A549 (cell line): ENCODE data around the gene RAE1. TPM values are rescaled to one million over a fixed set of nuclear protein-coding genes. Genes with fewer than 3 reads are reported as not detected.

Source experiments
- ATAC-seq, 2 experiments: fragments of 200-7000 bp in 1 of 2; fragments of >200 bp in 1 of 2; cut with Nextera tagmentation in 1 of 2; cut with Tn5 transposase in 1 of 2; 3 replicates each; pipeline versions ENCODE4 v1.8.0 to v1.9.1; 2018 to 2020; ENCODE audit warnings: mild to moderate bottlenecking in 1 of 2, moderate library complexity in 1 of 2
- CTCF ChIA-PET: fragments of 300-600 bp; sonication (Branson Sonifier 250); formaldehyde crosslinking; extraction: SDS; loops from one replicate; lab custom pipeline; 2021; ENCODE audit warnings: antibody characterized with exemption, inconsistent platforms; lab: Yijun Ruan, JAX
- POLR2A ChIA-PET: fragments of 350-600 bp; formaldehyde crosslinking; extraction: SDS; loops from one replicate; lab custom pipeline; 2021; ENCODE audit warnings: antibody characterized with exemption, inconsistent platforms; lab: Yijun Ruan, JAX
- DNase-seq, 2 experiments: peaks; one replicate each; pipeline versions ENCODE4 v3.0.0 to v3.0.0-alpha.2; 2011 to 2016; ENCODE audit warnings: low read depth in 1 of 2, low spot score in 1 of 2
- FAIRE-seq: peaks from 2 replicates; lab custom pipeline; 2011; peaks lifted over from hg19 to GRCh38; lab: Jason Lieb, UNC
- H3K27ac ChIP-seq, 2 experiments: fragments of >200 bp; sonication (Bioruptor Twin); formaldehyde crosslinking; 3 replicates each; pipeline ENCODE4 v1.5.1; 2016 to 2017
- H3K4me1 ChIP-seq: fragments of >200 bp; sonication (Bioruptor Twin); formaldehyde crosslinking; 3 replicates; pipeline ENCODE4 v1.6.1; 2016
- H3K4me2 ChIP-seq: fragments of >200 bp; sonication (Bioruptor Twin); formaldehyde crosslinking; 3 replicates; pipeline ENCODE4 v1.6.1; 2016
- H3K4me3 ChIP-seq: fragments of >200 bp; sonication (Bioruptor Twin); formaldehyde crosslinking; 3 replicates; pipeline ENCODE4 v1.5.1; 2016
- H3K9me3 ChIP-seq: fragments of >200 bp; sonication (Bioruptor Twin); formaldehyde crosslinking; 3 replicates; pipeline ENCODE4 v1.6.1; 2016
- CBX2 ChIP-seq: fragments of 200-600 bp; sonication (generic); IDR thresholded peaks from 2 replicates; pipeline ENCODE4 v1.6.1; 2016; ENCODE audit warnings: low read depth, mild to moderate bottlenecking, borderline replicate concordance
- CEBPB ChIP-seq, 2 experiments: fragments of >200 bp in 1 of 2; sonication (Bioruptor Twin) in 1 of 2; formaldehyde crosslinking in 1 of 2; IDR thresholded peaks; 2 replicates each; pipeline ENCODE4 v1.6.1; 2012 to 2016
- CHD2 ChIP-seq: fragments of 150-350 bp; IDR thresholded peaks from 2 replicates; pipeline ENCODE4 v1.6.1; 2014; ENCODE audit warnings: low read length; ENCODE audit not compliant: partially characterized antibody
- FOSB ChIP-seq: fragments of 250-450 bp; sonication (Bioruptor Pico); IDR thresholded peaks from 2 replicates; pipeline ENCODE4 v1.5.0; 2020; ENCODE audit warnings: mild to moderate bottlenecking, moderate library complexity
- FOXS1 ChIP-seq: fragments of 250-450 bp; sonication (Bioruptor Pico); IDR thresholded peaks from 2 replicates; pipeline ENCODE4 v1.5.0; 2020; ENCODE audit warnings: mild to moderate bottlenecking, moderate library complexity
- PHF8 ChIP-seq: fragments of 200-600 bp; sonication (generic); IDR thresholded peaks from 2 replicates; pipeline ENCODE4 v1.6.1; 2016; ENCODE audit warnings: low read depth, mild to moderate bottlenecking, antibody characterized with exemption, moderate library complexity, borderline replicate concordance
- POLR2A ChIP-seq: IDR thresholded peaks from 2 replicates; pipeline ENCODE4 v1.6.1; 2012; ENCODE audit warnings: mild to moderate bottlenecking, low read length
- RCOR1 ChIP-seq: fragments of 150-350 bp; IDR thresholded peaks from 2 replicates; pipeline ENCODE4 v1.6.1; 2014; ENCODE audit warnings: antibody characterized with exemption, low read length, low read depth
- RFX5 ChIP-seq: fragments of 450-650 bp; IDR thresholded peaks from 2 replicates; pipeline ENCODE4 v1.7.1; 2014; ENCODE audit warnings: antibody characterized with exemption, mild to moderate bottlenecking, moderate library complexity
- RNF2 ChIP-seq: fragments of 200-600 bp; sonication (generic); IDR thresholded peaks from 2 replicates; pipeline ENCODE4 v1.6.1; 2016; ENCODE audit warnings: low read depth, mild to moderate bottlenecking, antibody characterized with exemption, moderate library complexity, borderline replicate concordance
- SMC3 ChIP-seq: fragments of >200 bp; sonication (Bioruptor Twin); formaldehyde crosslinking; IDR thresholded peaks from 3 replicates; pipeline ENCODE4 v1.6.1; 2018; ENCODE audit warnings: inconsistent platforms
- TP53 ChIP-seq: fragments of 250-450 bp; sonication (Bioruptor Pico); IDR thresholded peaks from 2 replicates; pipeline ENCODE4 v1.5.0; 2021; ENCODE audit warnings: mild to moderate bottlenecking, moderate library complexity
- ZFP36 ChIP-seq: fragments of 450-650 bp; IDR thresholded peaks from 2 replicates; pipeline ENCODE4 v1.6.1; 2014; ENCODE audit warnings: borderline replicate concordance; ENCODE audit not compliant: partially characterized antibody
- WGBS: methylation state at CpG from one replicate; pipeline ENCODE4 v1.1.6; 2017; ENCODE audit errors: missing lambda C conversion rate; 5-methylcytosine and 5-hydroxymethylcytosine counted together
- polyA plus RNA-seq, 4 experiments: library from polyadenylated mRNA; depleted of rRNA in 3 of 4; stranded (reverse); fragments of >200 nt; fragmentation: RNase III in 1 of 4; extraction: RNeasy Plus Mini Kit Qiagen cat#74134 plus additional on column Dnase treatment in 1 of 4; gene quantifications; 2 replicates in 3 of 4; 3 replicates in 1 of 4; pipeline ENCODE4 v1.2.3, GENCODE V29; 2011 to 2017
- TF ChIP-seq, protein P1 (sequence below): fragments of >200 bp; sonication (Bioruptor Twin); formaldehyde crosslinking; IDR thresholded peaks from 2 replicates; pipeline ENCODE4 v1.6.1; 2016
- TF ChIP-seq, protein P2 (sequence below): fragments of >200 bp; sonication (Bioruptor Twin); formaldehyde crosslinking; IDR thresholded peaks from 3 replicates; pipeline ENCODE4 v1.6.1; 2016
- TF ChIP-seq, protein P3 (sequence below): fragments of 450-650 bp; IDR thresholded peaks from 2 replicates; pipeline ENCODE4 v1.6.1; 2014; ENCODE audit warnings: antibody characterized with exemption
- TF ChIP-seq, protein P4 (sequence below): IDR thresholded peaks from 2 replicates; pipeline ENCODE4 v1.6.1; 2012
- TF ChIP-seq, protein P5 (sequence below): fragments of 200-600 bp; sonication (generic); IDR thresholded peaks from 2 replicates; pipeline ENCODE4 v1.6.1; 2016; ENCODE audit warnings: antibody characterized with exemption, mild to moderate bottlenecking, moderate library complexity

Gene RAE1
- polyA plus RNA-seq, 2 of the 4 experiments (the other 2 are of a cell fraction): 54.7 to 69.6 TPM

DNA sequence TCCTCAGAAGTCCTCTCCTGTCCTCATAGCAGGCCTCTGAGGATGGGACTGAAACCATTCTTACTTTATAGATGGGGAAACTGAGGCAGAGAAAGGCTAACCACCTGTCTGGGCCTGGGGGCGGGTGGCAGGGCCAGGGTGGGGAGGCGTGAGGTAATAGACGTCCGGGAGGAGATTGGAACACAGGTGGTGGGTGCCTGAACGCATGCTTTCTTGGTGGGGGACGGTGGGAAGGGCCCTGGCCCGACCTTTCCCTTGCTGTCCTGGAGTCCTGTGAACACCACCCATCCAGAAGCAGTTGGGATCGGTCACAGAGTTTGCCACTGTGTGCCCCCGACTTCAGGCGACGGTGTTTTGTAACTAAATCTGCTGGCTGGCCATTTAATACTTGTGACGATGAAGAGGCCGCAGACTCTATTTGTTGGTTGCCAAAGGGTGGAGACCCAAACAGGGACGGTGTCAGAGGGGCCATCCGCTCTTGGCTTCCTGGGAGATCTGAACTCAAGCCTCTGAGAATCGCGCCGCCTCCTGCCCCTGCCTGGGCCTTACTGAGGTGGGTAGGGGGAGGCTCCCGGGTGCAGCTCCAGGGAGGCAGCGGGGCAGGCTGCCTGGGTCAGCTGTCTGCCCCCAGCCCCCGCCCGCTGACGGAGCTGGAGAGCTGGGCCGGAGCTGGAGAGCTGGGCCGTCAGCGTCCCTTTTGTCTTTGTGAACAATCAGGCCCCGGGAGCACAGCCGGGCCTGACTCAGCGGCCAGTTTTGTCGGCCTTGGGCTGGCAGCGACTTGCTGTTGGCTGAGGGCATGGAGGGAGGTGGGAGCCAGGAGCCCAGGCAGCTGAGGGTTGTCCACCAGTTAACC is 44.3 kb downstream of the RAE1 start:
- TF ChIP-seq RNF2: no peak
- TF ChIP-seq, protein P1, sequence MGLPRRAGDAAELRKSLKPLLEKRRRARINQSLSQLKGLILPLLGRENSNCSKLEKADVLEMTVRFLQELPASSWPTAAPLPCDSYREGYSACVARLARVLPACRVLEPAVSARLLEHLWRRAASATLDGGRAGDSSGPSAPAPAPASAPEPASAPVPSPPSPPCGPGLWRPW: no peak
- CTCF ChIA-PET: interaction anchor here (1.0 to 5.8 kb wide), 3 partner anchors 13 to 101 kb away, joined by 3 to 37 read pairs (median 3); no protein-coding TSS in a partner anchor
- no peaks in the 10 kb centered on the region for H3K9me3 ChIP-seq
- 80% methylated on average over 22 of the region's 31 CpGs for WGBS
- peaks cover 9% of the 10 kb centered on the region for H3K4me1 ChIP-seq
- FAIRE-seq (no peak), DNase-seq (no peak), ATAC-seq (no peak)
- no peak overlapping the region for H3K4me3 ChIP-seq
- POLR2A ChIA-PET: no interaction called here
- H3K4me2 ChIP-seq: no peak overlapping the region
- no peak overlapping the region for H3K27ac ChIP-seq

DNA sequence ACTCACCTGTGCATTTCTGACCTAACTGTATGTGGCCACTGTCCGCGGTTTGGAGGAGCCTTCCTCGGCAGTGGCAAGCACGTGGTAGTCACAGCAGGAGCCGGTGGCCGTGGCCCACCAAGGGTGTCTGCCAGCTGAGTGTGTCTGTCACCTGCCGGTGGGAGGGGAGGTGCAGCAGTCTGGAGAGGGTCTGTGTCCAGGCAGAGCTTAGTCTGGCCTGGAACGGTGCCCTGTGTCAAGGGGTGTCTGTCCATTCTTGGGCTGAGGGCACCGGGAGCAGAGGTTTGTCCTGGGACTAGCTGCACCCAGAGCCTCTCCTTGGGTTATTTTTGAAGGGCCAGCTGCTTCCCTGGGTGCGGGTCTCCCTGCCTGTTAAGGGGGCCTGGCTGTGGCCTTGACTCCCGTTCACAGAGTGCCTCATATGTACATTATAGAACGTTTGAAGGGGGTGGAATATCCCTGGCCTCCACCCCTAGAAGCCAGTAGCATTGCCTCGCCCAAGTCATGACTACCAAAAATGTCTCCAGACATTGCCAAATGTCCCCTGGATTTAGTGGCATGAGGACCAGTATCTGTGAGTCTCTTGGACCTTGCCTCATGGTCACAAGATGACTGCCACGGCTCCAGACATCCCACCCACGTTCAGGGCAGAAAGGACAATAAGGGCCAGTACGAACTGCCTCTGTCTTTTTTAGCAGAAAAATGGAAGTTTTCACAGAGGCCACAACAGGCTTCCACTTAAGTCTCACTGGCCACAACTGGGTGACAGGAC is 45.3 kb downstream of the RAE1 start:
- FAIRE-seq (no peak), ATAC-seq (no peak), DNase-seq (no peak)
- ChIA-PET CTCF (interaction anchor here (1.1 to 5.8 kb wide), 2 partner anchors 14 to 100 kb away, joined by 3 to 37 read pairs; no protein-coding TSS in a partner anchor), POLR2A (no interaction called here)
- H3K9me3 ChIP-seq: no peaks in the 10 kb centered on the region
- H3K4me1 ChIP-seq: peaks cover 9% of the 10 kb centered on the region
- H3K4me3 ChIP-seq: no peak overlapping the region
- no peak overlapping the region for H3K4me2 ChIP-seq
- H3K27ac ChIP-seq: no peak overlapping the region
- 92% methylated on average over 14 of the region's 16 CpGs for WGBS
- TF ChIP-seq CEBPB (IDR thresholded peaks at IDR 0.05) (no peak), SMC3 (no peak), RCOR1 (no peak), POLR2A (no peak), TP53 (CRISPR knock-in tag) (no peak), CBX2 (no peak), ZFP36 (no peak), CHD2 (no peak), FOXS1 (CRISPR knock-in tag) (no peak)
- TF ChIP-seq, protein P2, sequence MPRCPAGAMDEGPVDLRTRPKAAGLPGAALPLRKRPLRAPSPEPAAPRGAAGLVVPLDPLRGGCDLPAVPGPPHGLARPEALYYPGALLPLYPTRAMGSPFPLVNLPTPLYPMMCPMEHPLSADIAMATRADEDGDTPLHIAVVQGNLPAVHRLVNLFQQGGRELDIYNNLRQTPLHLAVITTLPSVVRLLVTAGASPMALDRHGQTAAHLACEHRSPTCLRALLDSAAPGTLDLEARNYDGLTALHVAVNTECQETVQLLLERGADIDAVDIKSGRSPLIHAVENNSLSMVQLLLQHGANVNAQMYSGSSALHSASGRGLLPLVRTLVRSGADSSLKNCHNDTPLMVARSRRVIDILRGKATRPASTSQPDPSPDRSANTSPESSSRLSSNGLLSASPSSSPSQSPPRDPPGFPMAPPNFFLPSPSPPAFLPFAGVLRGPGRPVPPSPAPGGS: no peak
- TF ChIP-seq, protein P3, sequence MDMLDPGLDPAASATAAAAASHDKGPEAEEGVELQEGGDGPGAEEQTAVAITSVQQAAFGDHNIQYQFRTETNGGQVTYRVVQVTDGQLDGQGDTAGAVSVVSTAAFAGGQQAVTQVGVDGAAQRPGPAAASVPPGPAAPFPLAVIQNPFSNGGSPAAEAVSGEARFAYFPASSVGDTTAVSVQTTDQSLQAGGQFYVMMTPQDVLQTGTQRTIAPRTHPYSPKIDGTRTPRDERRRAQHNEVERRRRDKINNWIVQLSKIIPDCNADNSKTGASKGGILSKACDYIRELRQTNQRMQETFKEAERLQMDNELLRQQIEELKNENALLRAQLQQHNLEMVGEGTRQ: no peak

DNA sequence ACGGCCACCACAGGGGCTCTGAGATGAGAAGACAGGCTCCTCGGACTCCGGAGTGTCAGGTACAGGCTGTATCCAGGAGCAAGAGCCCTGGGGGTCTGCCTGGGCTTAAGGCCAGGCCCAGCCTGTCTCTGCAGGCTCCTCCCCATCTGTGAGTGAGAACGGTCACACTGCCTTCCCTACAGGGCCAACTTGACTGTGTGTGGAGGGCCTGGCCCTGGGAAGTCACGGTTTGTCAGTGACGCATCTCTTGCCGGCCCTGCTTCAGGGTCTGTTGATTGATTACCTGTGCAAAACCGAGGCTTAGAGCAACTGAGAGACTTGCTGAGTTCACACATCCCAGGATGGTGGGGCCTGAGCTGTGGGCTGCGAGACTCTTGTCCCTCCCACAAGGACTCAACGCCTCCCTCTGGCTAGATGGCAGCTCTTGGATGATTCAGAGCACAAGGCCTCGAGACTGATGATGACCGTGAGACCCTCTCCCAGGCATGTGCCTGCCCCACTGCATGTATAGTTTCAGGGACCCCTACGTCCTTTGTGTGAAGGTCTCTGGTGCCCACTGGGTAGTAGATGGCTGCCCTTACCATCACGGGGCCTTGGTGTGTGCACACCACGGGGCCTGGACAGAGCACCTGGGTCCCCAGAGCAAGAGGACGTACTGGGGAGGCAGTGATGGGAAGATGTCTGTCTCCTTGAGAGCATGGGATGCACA is 46.1 kb downstream of the RAE1 start:
- no peak overlapping the region for H3K4me3 ChIP-seq
- POLR2A ChIA-PET: no interaction called here
- TF ChIP-seq, protein P4, sequence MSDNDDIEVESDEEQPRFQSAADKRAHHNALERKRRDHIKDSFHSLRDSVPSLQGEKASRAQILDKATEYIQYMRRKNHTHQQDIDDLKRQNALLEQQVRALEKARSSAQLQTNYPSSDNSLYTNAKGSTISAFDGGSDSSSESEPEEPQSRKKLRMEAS: no peak
- TF ChIP-seq FOSB (no peak), PHF8 (no peak), RFX5 (no peak)
- TF ChIP-seq, protein P1: no peak
- TF ChIP-seq, protein P5, sequence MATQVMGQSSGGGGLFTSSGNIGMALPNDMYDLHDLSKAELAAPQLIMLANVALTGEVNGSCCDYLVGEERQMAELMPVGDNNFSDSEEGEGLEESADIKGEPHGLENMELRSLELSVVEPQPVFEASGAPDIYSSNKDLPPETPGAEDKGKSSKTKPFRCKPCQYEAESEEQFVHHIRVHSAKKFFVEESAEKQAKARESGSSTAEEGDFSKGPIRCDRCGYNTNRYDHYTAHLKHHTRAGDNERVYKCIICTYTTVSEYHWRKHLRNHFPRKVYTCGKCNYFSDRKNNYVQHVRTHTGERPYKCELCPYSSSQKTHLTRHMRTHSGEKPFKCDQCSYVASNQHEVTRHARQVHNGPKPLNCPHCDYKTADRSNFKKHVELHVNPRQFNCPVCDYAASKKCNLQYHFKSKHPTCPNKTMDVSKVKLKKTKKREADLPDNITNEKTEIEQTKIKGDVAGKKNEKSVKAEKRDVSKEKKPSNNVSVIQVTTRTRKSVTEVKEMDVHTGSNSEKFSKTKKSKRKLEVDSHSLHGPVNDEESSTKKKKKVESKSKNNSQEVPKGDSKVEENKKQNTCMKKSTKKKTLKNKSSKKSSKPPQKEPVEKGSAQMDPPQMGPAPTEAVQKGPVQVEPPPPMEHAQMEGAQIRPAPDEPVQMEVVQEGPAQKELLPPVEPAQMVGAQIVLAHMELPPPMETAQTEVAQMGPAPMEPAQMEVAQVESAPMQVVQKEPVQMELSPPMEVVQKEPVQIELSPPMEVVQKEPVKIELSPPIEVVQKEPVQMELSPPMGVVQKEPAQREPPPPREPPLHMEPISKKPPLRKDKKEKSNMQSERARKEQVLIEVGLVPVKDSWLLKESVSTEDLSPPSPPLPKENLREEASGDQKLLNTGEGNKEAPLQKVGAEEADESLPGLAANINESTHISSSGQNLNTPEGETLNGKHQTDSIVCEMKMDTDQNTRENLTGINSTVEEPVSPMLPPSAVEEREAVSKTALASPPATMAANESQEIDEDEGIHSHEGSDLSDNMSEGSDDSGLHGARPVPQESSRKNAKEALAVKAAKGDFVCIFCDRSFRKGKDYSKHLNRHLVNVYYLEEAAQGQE: no peak
- 90% methylated on average over 15 of the region's 16 CpGs for WGBS
- no peak overlapping the region for H3K4me2 ChIP-seq
- peaks cover 8% of the 10 kb centered on the region for H3K4me1 ChIP-seq
- DNase-seq: no peak
- no peaks in the 10 kb centered on the region for H3K9me3 ChIP-seq
- no peak for ATAC-seq
- no peak for FAIRE-seq
- H3K27ac ChIP-seq: no peak overlapping the region
- CTCF ChIA-PET: interaction anchor here (1.3 to 5.8 kb wide), 3 partner anchors 9 to 99 kb away, joined by 4 to 37 read pairs (median 5); no protein-coding TSS in a partner anchor
